CD4-positive, alpha-beta T cell treated with Interleukin-2 at 100 ng/mL for 4 hours (primary cell): ENCODE data around the gene NTSR2.

Experiments
- DNase-seq: peaks from one replicate; pipeline ENCODE4 v3.0.0-alpha.2; 2020; ENCODE audit warnings: low spot score

The NTSR2 gene

DNA sequence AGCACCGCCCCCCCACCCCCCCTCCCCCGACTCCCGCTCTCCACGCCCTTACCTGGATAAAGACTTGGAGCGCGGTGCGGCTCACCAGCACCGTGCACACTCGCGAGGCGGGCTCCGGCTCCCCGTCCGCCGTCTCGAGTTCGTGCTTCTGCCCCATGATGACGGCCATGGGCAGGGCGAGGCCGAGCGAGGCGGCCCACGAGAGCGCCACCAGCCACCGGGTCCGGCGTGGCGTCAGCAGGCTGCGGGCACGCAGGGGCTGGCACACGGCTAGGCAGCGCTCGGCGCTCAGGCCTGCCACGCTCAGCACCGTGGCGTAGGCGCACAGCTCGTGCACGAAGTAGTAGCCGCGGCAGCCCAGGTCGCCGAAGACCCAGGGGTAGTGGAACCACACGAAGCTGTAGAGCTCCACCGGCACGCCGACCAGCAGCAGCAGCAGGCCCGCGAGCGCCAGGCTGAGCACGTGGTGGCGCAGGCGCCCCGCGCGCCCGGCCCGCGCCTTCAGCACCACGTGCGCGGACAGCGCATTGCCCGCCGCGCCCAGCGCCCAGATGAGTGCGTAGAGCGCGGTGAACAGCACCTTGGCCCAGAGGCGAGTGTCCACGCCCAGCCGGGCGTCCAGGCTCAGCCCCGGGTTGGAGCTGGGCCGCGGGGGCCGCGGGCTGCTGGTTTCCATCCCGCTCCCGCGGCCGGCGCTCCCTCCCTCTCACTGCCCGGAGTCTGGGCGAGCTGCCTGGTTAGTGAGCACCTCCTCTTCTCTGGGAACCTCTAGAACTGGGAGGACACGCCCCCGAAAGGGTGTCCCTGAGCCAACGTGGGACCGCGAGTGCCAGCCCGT is at the start of gene NTSR2:
Gene NTSR2, minus strand, starts transcription at position 742 of the 838 bp plus-strand sequence. Its CDS starts 66 bp downstream, at position 676.
- no peak for DNase-seq

DNA sequence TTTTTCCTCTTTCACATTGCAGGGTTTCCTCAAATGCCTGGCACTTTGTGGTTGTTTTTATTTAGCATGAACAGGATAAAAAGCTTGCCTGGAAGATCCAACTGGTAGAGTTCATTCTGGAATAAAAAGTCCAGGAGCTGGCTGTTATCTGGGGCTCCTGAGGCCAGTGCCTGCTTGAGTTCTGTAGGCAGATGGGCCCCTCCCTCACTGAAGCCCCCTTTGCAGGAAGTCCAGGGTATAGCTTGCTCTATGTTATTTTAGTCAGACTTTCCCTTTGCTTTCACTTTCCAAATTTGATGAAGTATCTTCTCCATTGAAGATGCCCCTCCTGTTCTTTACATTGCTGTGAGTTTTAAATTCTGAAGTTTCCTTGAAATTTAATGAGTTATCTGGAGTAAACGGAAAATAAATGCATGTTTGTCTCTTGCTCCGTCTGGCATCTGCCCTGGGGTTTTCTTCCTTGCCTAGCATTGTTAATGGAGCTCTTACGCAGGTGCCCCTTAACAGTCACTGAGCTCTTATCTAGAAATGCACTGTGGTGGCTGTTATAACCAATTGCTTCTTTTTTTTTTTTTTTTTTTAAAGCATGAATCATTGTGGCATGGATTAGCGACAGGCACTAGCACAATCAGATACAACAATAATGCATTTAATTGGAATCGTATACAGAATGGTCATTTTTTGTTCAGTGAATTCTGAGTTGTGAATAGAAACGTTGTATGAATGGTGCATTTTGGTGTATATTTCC is 49.4 kb upstream of the NTSR2 start:
- DNase-seq: no peak

DNA sequence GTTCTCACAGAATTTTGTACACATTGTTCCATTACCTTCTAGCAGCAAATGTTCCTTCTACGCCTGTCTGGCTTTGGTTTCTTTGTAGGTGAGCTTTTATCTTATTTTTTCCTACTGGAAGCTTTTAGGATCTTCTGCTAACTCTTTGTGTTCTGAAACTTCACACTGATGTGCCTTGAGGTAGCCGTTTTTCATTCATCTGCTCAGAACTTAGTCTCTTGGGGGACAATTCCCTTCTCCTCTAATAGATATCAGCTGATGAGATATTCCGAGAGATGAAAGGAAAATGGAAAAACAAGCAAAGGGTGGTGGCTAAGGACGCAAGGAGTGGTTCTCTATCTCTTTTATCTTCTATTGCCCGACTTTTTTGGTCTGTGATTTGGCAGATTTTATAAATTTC is 48.6 kb upstream of the NTSR2 start:
- no peak for DNase-seq

- DNase-seq: no peak
Measured at GRCh38 chr2:11717623-11718022, 47.6 kb upstream of the NTSR2 start.

DNA sequence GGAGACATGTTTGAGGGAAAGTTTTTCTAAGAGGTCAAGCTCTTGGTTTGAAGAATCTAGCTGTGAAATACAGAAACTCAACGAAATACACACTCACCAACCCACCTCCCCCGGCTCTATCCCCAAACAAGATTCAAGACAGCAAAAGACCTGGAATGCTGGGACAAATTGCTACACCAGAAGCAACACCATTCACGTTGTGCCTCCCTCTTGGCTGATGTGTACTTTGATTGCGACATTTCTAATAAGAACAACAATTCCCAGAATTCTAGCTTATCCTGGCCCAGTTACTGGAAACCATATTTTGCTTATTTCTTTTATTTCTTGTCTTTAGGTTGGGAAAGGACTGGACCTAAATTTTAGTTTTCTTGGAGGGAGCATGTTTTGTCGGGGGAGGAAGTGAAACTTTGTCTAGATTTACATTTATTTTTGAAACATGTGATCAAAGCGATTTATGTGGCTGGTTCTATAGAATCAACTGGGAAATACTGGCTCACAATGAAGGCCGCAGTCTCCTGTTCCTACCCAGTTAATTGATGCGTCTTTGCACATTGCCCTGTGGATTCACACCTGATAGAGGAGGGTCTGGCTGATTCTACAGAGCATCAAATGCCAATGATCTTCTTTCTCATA is 46.8 kb upstream of the NTSR2 start:
- no peak for DNase-seq

GRCh38 chr2:11715987-11716652 is 46.1 kb upstream of the NTSR2 start:
- DNase-seq: no peak

GRCh38 chr2:11713815-11714214 is 43.8 kb upstream of the NTSR2 start:
- DNase-seq: no peak

DNA sequence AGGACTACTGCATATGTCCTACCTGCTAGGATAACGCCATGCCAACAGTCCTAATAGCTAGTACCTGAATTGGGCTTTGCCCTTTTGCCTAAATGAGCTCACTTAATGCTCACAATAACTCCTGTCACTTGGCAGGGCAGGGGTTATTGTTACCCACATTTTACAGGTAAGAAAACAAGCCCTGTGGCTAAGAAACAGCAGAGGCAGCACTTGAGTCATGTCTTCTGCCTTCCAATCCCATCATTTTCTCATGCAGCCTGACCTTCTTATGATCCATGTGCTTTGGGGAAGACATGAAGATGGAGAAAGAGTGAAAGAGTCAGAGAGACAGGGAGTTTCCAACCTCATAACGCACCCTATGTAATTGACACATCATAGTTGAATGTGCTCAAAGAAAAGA is 42.9 kb upstream of the NTSR2 start:
- no peak for DNase-seq

DNA sequence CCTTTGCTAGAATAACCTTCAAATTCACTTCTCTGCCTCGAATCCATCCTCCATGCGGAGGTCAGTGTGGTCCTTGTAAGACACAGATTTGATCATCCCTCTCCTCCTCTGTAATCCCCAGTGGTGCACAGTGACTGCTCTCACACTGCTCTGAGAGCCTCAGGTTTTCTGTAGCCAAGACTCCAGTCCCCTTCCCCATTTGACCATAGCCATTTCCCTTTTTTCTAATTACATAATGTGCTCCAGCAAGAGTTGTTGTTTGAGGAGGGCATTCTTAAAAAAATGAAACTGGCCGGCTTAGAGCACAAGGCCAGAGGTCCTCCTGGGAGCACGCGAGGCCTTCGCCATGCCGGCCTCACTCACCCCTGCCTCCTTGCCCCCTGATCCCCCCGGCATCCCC is 41.8 kb upstream of the NTSR2 start:
- no peak for DNase-seq

GRCh38 chr2:11711354-11711716 is 41.3 kb upstream of the NTSR2 start:
- DNase-seq: no peak

DNA sequence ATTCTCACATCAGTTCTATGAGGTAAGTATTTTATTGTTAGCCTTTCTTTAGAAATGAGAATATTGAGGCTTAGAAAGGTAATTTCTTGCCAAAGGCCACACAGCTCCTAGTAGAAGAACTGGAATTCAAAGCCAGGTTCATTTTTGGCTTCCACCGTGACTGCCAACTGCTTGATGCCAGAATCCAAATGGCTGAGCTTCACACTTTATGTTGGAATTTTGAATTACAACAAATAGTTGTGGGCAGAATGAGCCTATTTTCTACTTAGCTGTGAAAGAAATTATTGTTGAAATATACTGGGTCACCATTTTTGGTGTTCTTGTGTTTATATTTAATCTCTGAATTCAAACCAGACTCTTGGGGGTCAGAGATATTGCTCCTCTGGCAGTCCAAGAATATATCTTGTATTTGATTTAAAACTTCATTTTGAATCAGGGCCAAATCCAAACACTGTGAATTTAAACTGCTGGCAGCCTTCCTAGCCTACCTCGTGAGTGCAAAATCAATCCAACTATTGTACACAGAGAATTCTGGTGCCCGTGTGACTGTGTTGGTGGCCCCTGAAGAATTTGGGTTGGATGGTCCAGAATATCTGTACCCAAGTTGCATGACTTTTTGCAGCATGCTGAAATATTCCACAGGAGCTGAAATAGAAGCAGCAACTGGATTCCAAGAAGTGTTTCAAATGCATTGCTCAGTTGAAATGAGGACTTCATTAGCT is 40.8 kb upstream of the NTSR2 start:
- DNase-seq: no peak

- no peak for DNase-seq
Measured at GRCh38 chr2:11710210-11710609, 40.2 kb upstream of the NTSR2 start.

DNA sequence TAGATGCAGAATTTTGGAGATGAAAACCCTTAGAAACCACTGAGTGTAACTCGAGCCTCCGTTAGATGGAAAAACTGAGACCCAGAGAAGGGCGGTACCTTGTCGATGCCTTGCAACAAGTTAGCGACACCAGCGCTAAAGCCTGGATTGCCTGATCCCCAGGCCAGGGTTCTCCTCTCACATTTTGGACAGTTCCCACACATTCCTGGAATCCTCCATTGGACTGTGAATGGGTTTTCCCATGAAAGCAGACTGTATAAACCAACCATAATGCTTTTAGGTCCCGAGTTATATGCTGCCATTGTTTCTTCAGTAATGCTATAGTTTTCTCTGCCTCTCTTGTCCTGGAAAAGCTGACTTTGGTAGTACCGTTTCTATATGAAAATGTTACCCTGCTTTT is 39.3 kb upstream of the NTSR2 start:
- DNase-seq: no peak

DNA sequence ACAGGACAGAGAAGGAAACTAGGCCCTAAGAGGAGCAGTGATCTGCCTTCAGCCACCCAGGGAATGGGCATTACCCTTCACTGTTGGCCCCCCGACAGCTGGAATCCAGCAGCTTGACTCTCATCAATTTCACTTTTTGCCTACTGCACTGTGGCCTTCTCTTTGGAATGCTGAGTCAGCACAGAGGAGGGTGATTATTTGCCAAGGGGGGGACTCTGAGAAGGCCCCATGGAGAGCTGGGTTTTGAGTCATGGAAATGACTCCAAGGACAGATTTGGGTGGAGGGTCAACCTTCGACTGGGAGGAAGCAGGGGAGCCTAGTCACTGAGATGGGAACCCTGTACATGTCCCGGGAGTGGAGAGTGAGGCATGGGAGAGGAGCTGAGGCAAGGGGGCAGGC is 38.1 kb upstream of the NTSR2 start:
- no peak for DNase-seq

DNA sequence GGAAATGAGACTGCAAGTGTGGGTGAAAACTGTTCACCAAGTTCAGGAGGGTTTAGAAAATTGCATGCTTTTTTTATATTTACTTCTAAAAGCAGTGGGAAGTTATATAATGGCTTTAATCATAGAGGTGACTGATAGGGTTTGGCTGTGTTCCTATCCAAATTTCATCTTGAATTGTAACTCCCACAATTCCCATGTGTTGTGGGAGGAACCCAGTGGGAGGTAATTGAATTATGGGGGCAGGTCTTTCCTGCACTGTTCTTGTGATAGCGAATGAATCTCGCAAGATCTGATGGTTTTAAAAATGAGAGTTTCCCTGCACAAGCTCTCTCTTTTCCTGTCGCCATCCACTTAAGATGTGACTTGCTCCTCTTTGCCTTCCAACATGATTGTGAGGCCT is 35.7 kb upstream of the NTSR2 start:
- DNase-seq: no peak

GRCh38 chr2:11705063-11705462 is 35.1 kb upstream of the NTSR2 start:
- no peak for DNase-seq

DNA sequence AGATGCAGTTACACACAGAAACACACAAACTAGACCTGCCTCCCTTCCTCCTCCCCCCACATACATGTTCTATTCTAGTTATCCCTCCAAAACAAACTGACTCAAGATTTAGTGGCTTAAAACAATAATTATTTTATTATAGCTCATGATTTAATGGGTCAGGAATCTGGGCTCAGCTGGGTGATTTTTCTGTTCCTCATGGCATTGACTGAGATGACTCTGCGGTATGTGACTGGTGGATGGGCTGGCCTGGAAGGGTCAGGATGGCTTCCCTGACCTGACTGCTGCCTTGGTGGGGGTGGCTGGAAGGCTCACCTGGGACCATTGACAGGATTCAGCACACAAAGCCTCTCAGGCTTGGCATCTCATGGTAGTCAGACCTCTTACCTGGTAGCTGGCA is 33.7 kb upstream of the NTSR2 start:
- DNase-seq: no peak

DNA sequence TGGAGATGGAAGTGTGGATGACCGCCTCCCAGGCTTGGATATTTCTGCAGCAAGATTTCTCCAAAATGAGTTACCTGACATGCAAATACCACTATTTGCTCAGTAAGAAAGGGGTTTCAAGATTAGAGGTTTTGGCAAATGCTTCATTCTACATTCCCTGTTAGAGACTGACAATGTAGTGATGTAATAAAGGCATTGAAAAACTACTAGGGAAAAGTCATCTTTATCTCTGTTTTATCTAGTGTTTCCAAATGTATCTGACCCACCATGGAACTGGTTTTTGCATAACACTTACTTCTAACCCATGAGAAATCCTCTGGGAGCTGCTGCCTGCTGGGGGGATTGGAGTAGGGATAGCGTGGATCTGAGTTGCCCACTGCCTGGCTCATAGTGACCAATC is 33.0 kb upstream of the NTSR2 start:
- no peak for DNase-seq

DNA sequence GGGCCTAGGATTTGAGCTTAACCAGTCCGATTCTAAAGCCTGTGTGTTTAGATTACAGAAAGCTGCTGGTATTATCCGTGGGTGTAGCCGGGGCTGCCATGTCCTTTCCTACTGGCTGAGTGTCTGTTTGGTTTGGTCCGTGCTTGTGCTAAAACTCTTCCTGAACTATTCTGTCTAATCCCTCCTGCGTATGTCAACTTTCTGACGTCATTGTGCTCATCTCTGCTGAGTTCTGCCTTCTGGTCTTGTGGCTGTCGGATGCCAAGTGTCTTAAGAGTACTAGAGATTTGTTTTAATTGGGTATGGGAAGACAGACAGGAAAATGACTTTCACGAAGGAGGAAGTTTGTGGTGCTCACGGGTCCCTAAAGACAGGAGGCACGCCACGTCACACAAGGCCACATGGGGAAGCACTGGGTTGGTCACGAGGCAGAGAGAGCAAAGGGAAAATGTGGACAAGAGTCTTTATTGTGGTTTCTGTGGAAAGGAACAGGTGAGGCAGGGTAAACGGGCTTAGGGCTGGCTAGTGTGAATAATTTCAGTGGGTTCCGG is 31.8 kb upstream of the NTSR2 start:
- peak; percentile 2 for DNase-seq

DNA sequence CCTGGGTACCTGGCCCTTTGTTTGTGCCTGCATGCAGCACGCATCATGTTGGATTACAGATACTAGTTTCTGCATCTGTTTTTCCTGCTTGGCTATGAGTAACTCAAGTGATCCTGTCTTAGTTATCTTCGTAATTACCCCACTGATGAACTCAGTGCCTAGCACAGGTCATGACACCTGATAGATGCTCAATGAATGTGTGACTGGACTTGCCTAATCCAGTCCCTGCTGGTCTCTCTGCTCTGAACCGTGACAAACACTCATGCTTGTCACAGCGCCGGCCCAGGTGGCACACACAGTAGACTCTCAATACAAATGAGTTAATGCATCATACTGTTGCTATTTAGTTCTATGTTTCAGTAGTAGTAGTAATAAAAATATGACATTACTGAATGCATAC is 31.2 kb upstream of the NTSR2 start:
- DNase-seq: no peak
